G401 (cell line): ENCODE data around the gene AP5Z1. TPM values are rescaled to one million over a fixed set of nuclear protein-coding genes. Genes with fewer than 3 reads are reported as not detected.

Experiments
- DNase-seq: peaks from one replicate; pipeline ENCODE4 v3.0.0-alpha.2; 2015; ENCODE audit warnings: low spot score
- in situ Hi-C: cut with HindIII; loops from 2 replicates; pipeline ENCODE4 v1.10.0; 2016; ENCODE audit warnings: low sequenced_read_pairs, mixed read lengths
- total RNA-seq: library from RNA; depleted of rRNA; stranded (reverse); fragments of >200 nt; shearing (Covaris generic); gene quantifications from 2 replicates; pipeline ENCODE4 v1.2.3, GENCODE V29; 2014

The AP5Z1 gene
- total RNA-seq, 1 experiment from 2014 or later, result 53.5 TPM

DNA sequence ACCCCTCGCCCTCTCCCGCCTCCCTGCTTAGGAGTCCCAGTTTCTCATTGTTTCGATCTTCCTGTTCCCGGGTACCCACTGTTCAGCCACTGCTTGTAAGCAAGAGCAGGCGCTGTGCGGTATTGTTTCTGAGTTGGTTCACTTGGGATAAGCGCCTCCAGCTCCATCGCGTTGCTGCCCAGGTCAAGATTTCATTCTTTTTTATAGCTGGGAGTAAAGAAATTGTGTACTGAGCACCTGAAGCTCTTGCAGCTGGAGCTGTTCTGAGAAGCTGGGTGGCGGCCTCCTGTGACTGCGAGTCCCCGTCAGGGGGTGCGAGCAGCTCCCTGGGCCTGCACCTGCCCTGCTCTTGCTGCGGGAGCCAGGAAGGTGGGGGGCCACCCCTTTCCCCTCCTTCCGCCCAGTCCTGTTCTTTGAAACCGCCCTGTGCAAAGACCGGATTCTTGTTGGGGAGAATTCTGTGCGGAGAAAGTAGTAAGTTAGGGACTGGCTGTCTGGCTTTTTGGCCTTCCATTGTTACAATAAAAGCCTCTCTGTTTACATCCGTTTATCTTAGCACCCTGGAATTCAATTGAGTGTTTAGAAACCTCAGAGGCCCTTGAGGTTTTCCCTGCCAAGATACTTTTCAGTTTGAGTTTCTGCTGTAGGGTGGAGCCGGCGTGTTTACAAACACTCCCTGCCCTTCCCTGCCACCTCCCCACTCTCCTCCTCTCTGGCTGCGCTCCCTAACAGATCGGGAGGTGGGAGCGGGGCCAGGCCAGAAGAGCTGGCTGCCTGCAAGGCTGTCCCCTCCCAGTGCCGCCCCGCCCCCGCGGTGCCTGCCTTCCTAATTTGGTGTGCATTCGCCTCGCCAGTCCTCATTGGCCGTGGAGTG is 30.8 kb upstream of the AP5Z1 start:
- DNase-seq, result peak; percentile 98
- in situ Hi-C loops, result no loop called here

DNA sequence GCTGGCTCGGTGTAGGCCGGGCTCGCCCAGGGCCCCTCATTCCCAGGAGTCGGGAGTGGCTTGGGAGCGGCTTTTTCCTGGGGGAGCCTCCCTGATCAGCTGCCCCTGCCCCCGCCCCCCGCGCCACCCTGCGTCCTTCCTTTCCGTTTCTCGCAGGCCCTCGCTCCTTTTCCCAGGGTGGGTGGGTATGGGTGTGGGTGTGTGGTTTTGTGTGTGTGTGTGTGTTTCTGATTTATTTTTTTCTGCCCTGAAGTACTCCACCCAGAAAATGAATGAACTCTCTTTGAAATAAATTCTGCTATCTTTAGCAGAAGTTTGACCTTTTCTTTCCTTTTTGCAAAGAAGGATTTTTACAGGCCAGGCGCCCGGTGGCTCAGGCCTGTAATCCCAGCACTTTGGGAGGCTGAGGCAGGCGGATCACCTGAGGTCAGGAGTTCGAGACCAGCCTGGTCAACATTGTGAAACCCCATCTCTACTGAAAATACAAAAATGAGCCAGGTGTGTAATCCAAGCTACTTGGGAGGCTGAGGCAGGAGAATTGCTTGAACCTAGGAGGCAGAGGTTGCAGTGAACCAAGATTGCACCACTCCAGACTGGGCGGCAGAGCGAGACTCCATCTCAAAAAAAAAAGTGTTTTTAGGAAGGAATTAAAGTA is 30.0 kb upstream of the AP5Z1 start:
- in situ Hi-C loops, result no loop called here
- no peak for DNase-seq

DNA sequence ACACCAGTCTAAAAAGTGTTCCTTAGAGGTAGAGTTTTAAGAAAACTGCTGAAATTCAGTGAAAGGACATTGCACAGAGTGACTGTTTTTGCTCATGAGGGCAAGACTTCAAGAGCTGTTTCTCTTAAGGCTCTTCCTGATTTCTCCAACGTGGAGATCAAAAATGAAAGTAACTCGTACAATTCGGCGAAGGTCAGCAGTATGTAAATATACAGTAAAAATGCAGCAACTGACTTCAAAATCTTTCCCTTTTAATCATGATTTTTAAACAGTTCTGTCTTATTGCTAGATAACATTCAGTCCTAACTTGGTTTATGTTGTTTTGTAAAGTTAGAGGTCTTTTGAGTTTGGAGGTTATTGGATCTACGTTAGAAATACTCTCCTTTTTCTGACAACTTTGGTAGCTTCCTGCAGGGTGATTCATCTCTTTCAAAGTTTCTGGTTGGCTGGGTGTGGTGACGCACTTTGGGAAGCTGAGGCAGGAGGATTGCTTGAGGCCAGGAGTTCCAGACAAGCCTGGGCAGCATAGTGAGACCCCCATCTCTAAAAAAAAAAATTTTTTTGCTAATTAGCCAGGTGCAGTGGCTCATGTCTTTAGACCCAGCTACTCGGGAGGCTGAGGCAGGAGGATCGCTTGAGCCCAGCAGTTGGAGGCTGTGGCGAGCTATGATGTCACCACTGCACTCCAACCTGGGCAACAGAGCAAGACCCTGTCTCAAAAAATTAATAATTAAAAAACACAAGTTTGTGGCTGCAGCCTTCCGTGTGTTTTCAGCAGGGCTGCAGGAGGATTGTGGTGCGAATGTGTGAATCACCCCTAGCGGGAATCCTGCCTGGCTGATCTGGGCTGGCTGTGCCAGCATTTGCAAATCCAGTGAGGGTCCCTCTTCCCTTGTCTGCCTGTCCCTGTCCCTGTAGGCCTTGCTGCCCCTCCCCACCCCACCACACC is 29.2 kb upstream of the AP5Z1 start:
- DNase-seq, result no peak
- in situ Hi-C loops, result no loop called here

DNA sequence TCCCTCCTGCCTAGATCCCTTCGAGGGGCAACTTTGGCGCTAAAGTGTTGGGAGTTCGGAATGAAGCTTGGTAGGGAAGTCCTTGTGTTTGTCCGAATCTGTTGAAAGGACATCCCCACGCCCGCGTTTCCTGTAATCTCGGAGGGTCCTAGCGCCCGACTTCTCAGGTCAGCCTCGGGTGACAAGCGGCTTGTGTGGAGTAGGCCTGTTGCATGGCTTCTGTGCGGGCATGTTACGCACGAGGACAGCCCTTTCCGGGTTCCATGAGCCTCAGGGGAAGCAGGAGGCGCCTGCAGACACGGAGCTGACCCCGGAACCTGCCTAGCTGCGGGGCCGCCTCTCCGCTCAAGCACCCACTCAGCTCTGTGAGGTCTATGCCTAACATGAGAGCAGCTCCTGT is 28.4 kb upstream of the AP5Z1 start:
- in situ Hi-C loops, result no loop called here
- DNase-seq, result no peak

DNA sequence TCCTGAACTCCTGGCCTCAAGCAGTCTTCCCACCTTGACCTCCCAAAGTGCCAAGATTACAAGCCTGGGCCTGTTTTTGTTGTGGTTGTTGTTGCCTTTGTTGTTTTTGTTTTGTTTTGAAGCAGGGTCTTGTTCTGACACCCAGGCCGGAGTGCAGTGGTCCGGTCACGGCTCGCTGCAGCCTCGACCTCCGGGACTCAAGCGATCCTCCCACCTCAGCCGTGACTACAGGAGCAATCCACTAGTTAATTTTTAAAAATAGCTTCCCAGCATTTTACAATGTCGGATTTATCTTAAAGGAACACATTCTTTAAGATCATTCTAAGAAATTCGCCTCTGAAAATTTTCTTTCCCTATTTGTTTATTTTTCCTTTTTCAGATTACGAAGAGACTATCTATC is 27.7 kb upstream of the AP5Z1 start:
- in situ Hi-C loops, result no loop called here

DNA sequence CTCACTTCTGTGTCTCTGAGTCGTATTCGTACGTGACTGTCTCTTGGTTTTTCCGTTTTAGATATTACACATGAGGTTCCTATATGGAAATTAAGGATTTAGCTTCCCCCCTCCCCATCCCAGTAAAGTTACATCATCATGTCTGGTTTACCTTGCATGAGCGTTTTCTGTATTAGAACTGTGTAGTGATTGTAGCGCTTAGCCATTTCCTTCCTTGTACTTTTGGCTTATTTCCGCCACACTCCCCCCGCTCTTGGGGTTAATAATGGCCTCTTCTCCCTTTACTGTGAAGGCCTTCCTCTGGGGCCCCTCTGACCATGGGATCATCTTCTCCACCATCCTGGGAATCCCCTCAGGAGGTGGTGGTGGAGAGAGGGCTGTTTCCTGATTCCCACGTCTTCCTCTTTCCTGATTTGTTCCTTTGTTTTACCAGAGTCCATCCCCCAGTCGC is 27.2 kb upstream of the AP5Z1 start:
- DNase-seq, result no peak
- in situ Hi-C loops, result no loop called here

More for the DNA sequence above, 27.7 kb upstream of the AP5Z1 start:
- DNase-seq, result no peak

DNA sequence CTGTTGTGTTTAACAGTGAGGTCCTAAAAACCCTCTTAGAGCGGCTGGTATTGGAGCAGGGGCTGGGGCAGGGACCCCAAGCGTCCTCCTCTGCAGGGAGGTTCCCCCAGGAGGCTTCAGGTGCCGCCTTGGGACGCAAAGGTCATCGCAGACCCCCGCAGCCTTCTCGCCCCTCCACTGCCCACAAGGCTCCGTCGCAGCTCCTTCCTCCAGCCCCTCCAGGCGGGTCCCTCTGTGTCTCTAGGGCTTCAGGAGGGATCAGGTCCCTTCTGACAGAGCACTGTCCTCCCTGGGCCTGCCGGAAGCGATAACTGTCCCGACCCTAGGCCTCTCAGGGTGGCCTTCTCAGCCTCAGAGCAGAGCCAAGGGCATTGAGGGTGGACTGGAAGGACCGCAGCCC is 26.1 kb upstream of the AP5Z1 start:
- in situ Hi-C loops, result no loop called here
- DNase-seq, result no peak

DNA sequence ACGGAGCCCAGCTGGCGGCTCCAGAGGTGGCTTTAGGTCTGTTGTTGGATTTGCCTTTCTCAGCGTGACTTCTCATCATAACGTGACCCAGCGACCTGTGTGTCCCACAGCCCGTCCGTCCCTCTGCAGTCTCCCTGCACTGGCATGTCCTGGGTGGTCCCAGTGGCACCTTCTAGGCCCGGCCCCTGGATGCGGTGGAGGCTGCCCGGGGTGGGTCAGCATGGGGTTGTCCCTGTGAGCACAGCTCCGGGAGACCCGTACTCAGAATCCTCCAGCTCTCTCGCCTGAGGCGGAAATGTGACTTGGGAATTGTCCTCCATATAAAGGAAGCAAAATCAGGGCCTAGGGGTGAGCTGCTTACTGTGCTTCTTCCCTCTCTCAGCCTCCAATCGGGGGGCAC is 25.6 kb upstream of the AP5Z1 start:
- no peak for DNase-seq
- in situ Hi-C loops, result no loop called here

DNA sequence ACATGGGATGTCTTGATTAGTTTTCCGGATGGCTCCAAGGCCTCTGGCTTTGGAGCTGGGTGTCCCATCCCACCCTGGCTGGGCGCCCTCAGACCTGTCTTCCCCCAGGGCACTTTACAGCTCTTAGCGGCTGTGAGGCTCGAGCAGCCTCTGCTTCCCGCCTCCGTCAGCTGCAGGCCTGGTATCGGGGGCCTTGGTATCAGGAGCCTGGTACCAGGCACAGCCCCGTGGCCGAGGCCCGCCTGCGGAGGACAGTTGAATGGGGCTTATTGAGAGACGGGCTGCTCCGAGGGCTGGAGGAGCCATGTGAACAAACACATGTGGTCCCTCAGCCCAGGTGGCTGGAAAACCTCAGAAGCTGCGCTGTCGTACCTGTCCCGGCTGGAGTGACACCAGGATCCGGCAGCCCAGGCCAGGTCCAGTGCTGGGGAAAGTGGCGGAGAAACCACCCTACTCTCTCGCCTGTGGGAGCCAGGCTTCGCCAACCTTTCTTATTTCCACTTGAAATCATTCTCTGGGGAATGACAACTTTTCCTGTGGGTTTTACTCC is 23.9 kb upstream of the AP5Z1 start:
- DNase-seq, result no peak
- in situ Hi-C loops, result no loop called here

DNA sequence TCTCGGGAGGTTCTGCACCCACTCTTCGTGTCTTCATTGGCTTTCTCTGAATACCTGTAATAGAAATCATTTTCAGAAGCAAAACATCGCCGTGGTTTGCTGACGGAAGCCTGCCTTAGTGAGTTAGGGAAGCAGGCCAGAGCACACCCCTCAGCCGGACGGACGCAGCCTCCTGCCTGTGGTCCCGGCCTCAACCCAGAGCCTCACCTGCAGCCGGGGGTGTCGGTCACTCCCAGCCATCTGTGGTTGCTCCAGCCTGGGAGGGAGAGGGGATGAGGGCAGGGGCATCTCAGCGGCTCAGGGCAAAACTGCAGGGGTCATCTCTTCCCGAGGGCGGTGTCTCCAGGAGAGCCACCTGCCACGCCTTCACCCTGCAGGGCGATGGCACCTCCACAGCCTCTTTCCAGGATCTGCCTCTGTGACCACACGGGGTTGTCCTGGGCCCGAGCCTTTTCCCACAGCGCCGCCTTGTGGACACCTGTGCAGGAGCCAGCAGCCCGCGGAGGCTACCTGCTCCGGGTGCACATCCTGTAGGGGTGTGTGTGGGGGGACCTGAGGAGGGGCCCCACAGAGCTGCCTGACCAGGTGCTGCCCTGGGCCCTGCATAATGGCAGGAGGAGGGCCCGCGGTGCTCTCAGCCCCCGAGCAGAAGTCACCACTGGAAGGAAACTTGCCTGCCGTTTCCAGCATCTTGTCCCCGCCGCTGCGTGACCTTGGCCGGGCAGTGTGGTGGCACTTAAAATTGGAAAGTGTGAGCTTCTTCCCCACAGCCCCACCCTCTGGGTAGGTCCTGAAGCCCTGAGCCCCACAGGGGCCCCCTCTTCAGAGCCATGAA is 21.6 kb upstream of the AP5Z1 start:
- DNase-seq, result peak; percentile 66
- in situ Hi-C loops, result no loop called here

DNA sequence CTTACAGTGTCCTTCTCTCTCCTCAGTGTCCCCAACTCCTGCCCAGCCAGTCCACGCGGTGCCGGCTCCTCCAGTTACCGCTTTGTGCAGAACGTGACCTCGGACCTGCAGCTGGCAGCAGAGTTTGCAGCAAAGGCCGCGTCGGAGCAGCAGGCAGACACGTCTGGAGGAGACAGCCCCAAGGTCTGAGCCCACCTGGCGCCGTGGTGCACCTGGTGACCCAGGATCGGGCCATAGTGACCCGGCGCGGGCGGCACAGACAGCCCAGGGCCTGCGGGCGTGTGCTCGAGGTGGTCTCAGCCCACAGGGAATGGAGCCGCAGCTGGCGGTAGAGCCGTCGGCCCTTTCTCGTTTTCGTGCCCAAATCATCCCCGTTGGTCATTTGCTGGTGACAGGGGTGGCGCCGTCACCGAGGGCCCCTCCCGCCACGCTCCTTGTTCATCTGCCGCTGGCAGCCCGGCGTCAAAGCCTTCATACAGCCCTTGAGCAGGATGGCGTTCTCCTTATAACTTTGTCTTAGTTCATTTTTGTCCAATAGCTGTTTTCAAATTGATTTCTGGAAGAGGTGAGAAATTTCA is 20.9 kb upstream of the AP5Z1 start:
- in situ Hi-C loops, result no loop called here
- no peak for DNase-seq

DNA sequence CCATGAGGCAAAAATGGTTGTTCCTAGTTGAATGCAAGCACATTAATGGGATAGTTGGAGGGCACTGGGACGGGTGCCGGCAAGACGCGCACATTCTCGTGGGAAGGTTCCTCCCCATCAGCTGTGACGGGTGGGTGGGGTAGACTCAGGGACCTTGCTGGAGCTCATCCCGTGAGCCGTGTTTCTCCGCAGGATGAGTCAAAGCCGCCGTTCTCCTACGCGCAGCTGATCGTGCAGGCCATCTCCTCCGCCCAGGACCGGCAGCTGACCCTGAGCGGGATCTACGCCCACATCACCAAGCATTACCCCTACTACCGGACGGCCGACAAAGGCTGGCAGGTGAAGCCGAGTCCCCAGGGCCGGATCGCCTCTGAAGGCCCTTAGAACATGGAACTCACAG is 20.4 kb upstream of the AP5Z1 start:
- DNase-seq, result no peak
- in situ Hi-C loops, result no loop called here

DNA sequence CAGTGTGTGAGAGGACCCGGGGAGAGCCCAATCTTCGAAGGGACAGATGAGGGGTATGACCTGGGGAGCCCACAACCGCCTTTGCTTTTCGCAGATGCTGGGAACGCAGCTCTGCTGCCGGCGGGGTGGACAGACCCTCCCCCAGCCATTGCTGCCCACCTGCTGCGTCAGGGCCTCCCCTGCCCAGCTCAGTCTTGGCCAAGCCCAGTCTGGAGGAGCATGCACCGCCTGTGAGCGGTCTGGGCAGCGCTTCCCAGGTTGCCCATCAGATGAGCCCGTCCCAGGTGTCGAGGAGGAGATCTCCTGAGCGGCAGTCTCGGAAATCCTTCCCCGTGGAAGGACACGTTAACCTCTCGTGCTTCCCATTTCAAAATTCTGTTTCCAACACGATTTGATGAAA is 17.3 kb upstream of the AP5Z1 start:
- no peak for DNase-seq
- in situ Hi-C loops, result no loop called here

DNA sequence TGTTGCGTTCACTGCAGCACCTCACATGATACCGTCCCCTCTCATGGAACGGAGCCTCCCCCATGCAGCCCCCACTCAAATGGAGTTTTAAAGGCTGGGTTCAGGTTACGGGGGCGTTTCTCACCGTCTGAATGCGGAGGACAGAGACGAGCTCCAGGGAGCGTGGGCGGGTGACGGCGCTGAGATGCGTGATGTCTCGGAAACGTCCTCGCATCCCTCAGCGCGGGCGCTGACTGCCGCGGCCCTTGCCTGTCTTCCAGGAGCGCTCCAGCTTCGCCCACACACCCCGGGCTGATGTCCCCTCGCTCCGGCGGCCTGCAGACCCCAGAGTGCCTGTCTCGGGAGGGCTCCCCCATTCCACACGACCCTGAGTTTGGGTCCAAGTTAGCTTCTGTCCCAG is 16.6 kb upstream of the AP5Z1 start:
- DNase-seq, result no peak
- in situ Hi-C loops, result no loop called here

DNA sequence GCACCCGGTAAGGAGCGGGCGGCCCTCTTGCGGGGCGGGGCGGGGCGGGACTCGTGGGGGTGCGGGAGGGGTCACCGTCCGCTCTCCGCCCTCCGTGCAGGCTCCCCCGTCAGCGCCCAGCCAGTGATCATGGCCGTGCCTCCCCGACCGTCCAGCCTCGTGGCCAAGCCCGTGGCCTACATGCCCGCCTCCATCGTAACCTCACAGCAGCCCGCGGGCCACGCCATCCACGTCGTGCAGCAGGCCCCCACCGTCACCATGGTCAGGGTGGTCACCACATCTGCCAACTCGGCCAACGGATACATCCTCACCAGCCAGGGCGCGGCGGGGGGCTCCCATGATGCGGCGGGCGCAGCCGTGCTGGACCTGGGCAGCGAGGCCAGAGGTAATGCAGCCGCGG is 16.2 kb upstream of the AP5Z1 start:
- in situ Hi-C loops, result no loop called here
- no peak for DNase-seq

DNA sequence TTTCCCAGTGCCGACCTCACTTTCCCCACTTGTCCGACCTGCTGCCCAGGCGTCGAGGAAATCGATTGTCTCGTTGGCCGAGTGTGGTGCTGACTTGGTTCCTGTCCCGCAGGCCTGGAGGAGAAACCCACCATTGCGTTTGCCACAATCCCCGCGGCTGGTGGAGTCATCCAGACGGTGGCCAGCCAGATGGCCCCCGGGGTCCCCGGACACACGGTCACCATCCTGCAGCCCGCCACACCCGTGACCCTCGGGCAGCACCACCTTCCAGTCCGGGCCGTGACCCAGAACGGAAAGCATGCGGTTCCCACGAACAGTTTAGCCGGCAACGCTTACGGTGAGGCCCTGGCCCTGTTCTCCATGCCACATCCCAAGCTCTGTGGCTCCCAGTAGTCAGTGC is 14.5 kb upstream of the AP5Z1 start:
- DNase-seq, result no peak
- in situ Hi-C loops, result no loop called here

DNA sequence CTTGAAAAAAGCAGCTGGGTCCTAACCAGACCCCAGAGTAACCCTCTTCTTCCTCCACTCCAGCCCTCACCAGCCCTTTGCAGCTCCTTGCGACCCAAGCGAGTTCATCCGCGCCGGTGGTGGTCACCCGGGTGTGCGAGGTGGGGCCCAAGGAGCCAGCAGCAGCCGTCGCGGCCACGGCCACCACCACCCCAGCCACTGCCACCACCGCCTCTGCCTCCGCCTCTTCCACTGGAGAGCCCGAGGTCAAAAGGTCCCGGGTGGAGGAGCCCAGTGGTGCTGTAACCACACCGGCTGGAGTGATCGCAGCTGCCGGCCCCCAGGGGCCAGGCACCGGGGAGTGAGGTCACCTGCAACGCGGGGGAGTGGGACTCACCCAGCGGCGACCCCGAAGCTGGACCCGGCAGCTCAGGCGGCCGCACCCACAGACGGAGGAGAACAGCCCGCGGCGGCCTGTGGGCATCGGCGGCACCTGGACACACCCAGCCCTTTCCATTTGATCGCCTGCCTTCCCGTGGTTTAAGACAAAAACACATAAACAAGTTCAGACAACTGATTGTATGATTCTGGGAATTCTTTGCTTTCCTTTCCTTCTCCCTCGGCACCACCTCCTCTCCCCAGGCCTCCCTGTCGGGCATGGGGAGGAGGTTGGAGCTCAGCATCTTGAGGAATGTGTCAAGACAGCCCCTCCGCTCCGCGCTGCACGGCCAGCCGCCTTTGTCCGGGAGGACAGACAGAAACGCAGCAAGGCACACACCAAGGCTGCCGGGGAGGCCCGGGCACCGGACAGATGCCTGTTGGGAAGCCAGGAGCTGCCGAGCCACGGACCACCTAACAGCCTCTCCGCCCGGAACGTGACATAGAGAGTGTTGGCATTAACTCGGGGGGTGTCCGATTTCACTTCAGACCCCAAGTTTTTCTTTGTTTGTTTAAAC is 13.0 kb upstream of the AP5Z1 start:
- no peak for DNase-seq
- in situ Hi-C loops, result no loop called here
